Measurements from ENCODE around the gene CD164L2. TPM values are rescaled to one million over a fixed set of nuclear protein-coding genes. Genes with fewer than 3 reads are reported as not detected.
A peak's percentile ranks its signal among the peaks of the same experiment; 100 is the strongest.

Gene CD164L2
- total and polyA plus RNA-seq, 2 donors from 2014 or later: 0.63 to 1.1 TPM

DNA sequence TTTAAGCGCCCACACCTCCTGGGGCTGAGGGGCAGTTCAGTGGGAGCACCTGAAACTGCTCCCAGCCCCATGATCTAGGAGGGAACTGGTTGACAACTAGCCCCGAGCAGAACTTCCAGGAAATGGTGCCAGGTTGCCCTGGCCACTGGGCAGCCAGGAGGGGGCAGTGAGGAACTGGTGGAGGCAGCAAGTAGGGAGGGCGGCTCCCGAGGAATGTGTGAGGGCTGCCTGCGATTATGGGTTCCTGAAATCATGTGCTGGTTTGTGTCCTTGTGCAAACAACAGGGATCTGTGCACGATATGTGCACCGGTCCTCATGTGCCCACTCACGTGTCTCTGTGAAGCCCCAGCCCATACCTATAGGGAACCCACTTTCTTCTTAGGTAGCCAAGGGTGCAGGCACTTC is 19.2 kb upstream of the CD164L2 start:
- FAIRE-seq (no peak), DNase-seq (peak; percentile 68 to 92 (median 78))
- Histone ChIP-seq H3K4me3 (ENCODE audit: low read length in 3 of 3) (no peak overlapping the region), H3K9ac (ENCODE audit: low read length in 3 of 3) (no peak overlapping the region), H3K36me3 (ENCODE audit: control insufficient read depth in 2 of 3, insufficient read depth in 3 of 3, low read length in 3 of 3) (peaks cover 0 to 5% (median 1%) of the 10 kb centered on the region in 3 donors), H3K9me3 (ENCODE audit: control insufficient read depth in 2 of 3, insufficient read depth in 1 of 3, low read length in 3 of 3) (no peaks in the 10 kb centered on the region), H3K27me3 (ENCODE audit: control insufficient read depth, insufficient read depth, low read length) (no peaks in the 10 kb centered on the region), H3K4me1 (ENCODE audit: control insufficient read depth in 2 of 3, insufficient read depth in 2 of 3, low read depth in 1 of 3, low read length in 3 of 3) (peaks cover 6 to 24% (median 12%) of the 10 kb centered on the region in 3 donors), H3K27ac (ENCODE audit: low read depth in 2 of 2, low read length in 2 of 2) (peak overlapping the region; percentile 41 to 69)
- intact Hi-C loops (cut with DNase I): no loop called here
- TF ChIP-seq, protein P1, sequence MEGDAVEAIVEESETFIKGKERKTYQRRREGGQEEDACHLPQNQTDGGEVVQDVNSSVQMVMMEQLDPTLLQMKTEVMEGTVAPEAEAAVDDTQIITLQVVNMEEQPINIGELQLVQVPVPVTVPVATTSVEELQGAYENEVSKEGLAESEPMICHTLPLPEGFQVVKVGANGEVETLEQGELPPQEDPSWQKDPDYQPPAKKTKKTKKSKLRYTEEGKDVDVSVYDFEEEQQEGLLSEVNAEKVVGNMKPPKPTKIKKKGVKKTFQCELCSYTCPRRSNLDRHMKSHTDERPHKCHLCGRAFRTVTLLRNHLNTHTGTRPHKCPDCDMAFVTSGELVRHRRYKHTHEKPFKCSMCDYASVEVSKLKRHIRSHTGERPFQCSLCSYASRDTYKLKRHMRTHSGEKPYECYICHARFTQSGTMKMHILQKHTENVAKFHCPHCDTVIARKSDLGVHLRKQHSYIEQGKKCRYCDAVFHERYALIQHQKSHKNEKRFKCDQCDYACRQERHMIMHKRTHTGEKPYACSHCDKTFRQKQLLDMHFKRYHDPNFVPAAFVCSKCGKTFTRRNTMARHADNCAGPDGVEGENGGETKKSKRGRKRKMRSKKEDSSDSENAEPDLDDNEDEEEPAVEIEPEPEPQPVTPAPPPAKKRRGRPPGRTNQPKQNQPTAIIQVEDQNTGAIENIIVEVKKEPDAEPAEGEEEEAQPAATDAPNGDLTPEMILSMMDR (IDR thresholded peaks at IDR 0.05; ENCODE audit: borderline replicate concordance, extremely low read depth, insufficient read depth): peak; percentile 72

- H3K27ac ChIP-seq (ENCODE audit: low read depth in 2 of 2, low read length in 2 of 2): no peak overlapping the region
- no peak for DNase-seq
- intact Hi-C loops (cut with DNase I): no loop called here
- no peak overlapping the region for H3K4me3 ChIP-seq (ENCODE audit: low read length in 3 of 3)
- peaks cover 6 to 21% (median 12%) of the 10 kb centered on the region in 3 donors for H3K4me1 ChIP-seq (ENCODE audit: control insufficient read depth in 2 of 3, insufficient read depth in 2 of 3, low read depth in 1 of 3, low read length in 3 of 3)
- no peaks in the 10 kb centered on the region for H3K36me3 ChIP-seq (ENCODE audit: control insufficient read depth in 2 of 3, insufficient read depth in 3 of 3, low read length in 3 of 3)
- H3K27me3 ChIP-seq (ENCODE audit: control insufficient read depth, insufficient read depth, low read length): no peaks in the 10 kb centered on the region
- no peak overlapping the region for H3K9ac ChIP-seq (ENCODE audit: low read length in 3 of 3)
- no peaks in the 10 kb centered on the region for H3K9me3 ChIP-seq (ENCODE audit: control insufficient read depth in 2 of 3, insufficient read depth in 1 of 3, low read length in 3 of 3)
- no peak for FAIRE-seq
- TF ChIP-seq, protein P1 (IDR thresholded peaks at IDR 0.05; ENCODE audit: borderline replicate concordance, extremely low read depth, insufficient read depth): no peak
Observed at GRCh38 chr1:27400963-27401341, 17.8 kb upstream of the CD164L2 start.

GRCh38 chr1:27400082-27400962 is 17.2 kb upstream of the CD164L2 start:
- intact Hi-C loops (cut with DNase I): no loop called here
- Histone ChIP-seq H3K9ac (ENCODE audit: low read length in 3 of 3) (no peak overlapping the region), H3K4me3 (ENCODE audit: low read length in 3 of 3) (peak overlapping the region in 1 of 3 donors; percentile 11), H3K27ac (ENCODE audit: low read depth in 2 of 2, low read length in 2 of 2) (no peak overlapping the region), H3K27me3 (ENCODE audit: control insufficient read depth, insufficient read depth, low read length) (no peaks in the 10 kb centered on the region), H3K36me3 (ENCODE audit: control insufficient read depth in 2 of 3, insufficient read depth in 3 of 3, low read length in 3 of 3) (no peaks in the 10 kb centered on the region), H3K4me1 (ENCODE audit: control insufficient read depth in 2 of 3, insufficient read depth in 2 of 3, low read depth in 1 of 3, low read length in 3 of 3) (peaks cover 6 to 21% (median 12%) of the 10 kb centered on the region in 3 donors), H3K9me3 (ENCODE audit: control insufficient read depth in 2 of 3, insufficient read depth in 1 of 3, low read length in 3 of 3) (no peaks in the 10 kb centered on the region)
- DNase-seq: no peak
- TF ChIP-seq, protein P1 (IDR thresholded peaks at IDR 0.05; ENCODE audit: borderline replicate concordance, extremely low read depth, insufficient read depth): no peak
- no peak for FAIRE-seq
